ENCODE results near the gene PRRX2. TPM values are rescaled to one million over a fixed set of nuclear protein-coding genes. Genes with fewer than 3 reads are reported as not detected.

Gene PRRX2
- total and polyA plus RNA-seq, 9 of the 15 experiments (the other 6 are each of a cell fraction or from before 2014, with no cell fraction given) = 0.21 TPM; not detected in 8

DNA sequence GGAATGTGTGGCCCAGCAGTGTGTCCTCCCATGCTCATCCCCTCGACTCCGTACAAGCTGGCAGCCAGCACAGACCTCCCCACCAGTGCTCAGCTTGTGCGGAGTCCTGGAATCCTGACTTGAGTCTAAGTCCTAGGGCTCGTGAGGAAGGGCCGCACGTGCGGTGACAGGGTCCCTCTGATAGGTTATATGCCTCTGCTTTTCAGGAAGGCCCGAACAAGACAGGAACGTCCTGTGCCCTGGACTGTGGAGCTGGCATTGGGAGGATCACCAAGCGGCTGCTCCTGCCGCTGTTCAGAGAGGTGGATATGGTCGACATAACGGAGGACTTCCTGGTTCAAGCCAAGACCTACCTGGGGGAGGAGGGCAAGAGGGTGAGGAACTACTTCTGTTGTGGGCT lies 31.6 kb upstream of the PRRX2 start:
- ATAC-seq (no peak), FAIRE-seq (no peak), DNase-seq (ENCODE audit: extremely low read depth in 1 of 4, low spot score in 3 of 4) (no peak)
- H3K27ac ChIP-seq (ENCODE audit: extremely low read depth, low read depth, low read length) = no peak overlapping the region
- no peaks in the 10 kb centered on the region for H3K9me3 ChIP-seq (replicated peaks; ENCODE audit: control insufficient read depth, insufficient read depth, low read depth, low read length)
- peaks cover 48% of the 10 kb centered on the region for H4K20me1 ChIP-seq (replicated peaks; ENCODE audit: control insufficient read depth, insufficient read depth, low read length)
- peaks cover 94% of the 10 kb centered on the region; the same call in 2 of the 3 replicates for H3K36me3 ChIP-seq (ENCODE audit: control insufficient read depth, insufficient read depth, low read length)
- BruUV-seq (replicated peaks) = no TSS peak
- TF ChIP-seq POLR2AphosphoS5 (IDR thresholded peaks at IDR 0.05; ENCODE audit: control insufficient read depth, insufficient read depth, low read depth, low read length) = no peak
- no peak for TF ChIP-seq ZFP30 (CRISPR knock-in tag; IDR thresholded peaks at IDR 0.05; ENCODE audit: borderline replicate concordance)
- 0 out of 2 replicates have a peak, but pooled peaks have one; percentile 33 for TF ChIP-seq POLR2A (conservative IDR thresholded peaks at IDR 0.05)
- TF ChIP-seq, protein P1, sequence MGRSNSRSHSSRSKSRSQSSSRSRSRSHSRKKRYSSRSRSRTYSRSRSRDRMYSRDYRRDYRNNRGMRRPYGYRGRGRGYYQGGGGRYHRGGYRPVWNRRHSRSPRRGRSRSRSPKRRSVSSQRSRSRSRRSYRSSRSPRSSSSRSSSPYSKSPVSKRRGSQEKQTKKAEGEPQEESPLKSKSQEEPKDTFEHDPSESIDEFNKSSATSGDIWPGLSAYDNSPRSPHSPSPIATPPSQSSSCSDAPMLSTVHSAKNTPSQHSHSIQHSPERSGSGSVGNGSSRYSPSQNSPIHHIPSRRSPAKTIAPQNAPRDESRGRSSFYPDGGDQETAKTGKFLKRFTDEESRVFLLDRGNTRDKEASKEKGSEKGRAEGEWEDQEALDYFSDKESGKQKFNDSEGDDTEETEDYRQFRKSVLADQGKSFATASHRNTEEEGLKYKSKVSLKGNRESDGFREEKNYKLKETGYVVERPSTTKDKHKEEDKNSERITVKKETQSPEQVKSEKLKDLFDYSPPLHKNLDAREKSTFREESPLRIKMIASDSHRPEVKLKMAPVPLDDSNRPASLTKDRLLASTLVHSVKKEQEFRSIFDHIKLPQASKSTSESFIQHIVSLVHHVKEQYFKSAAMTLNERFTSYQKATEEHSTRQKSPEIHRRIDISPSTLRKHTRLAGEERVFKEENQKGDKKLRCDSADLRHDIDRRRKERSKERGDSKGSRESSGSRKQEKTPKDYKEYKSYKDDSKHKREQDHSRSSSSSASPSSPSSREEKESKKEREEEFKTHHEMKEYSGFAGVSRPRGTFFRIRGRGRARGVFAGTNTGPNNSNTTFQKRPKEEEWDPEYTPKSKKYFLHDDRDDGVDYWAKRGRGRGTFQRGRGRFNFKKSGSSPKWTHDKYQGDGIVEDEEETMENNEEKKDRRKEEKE (IDR thresholded peaks at IDR 0.05; ENCODE audit: borderline replicate concordance in 1 of 2, control insufficient read depth in 1 of 2, low read depth in 2 of 2, low read length in 1 of 2) = no peak
- no peak for TF ChIP-seq RNF219 (CRISPR knock-in tag; IDR thresholded peaks at IDR 0.05)
- TF ChIP-seq ZNF143 (CRISPR knock-in tag; IDR thresholded peaks at IDR 0.05) = no peak
- intact Hi-C loops (cut with micrococcal nuclease) (no loop called here), in situ Hi-C loops (cut with MboI) (no loop called here)
- no peaks in the 10 kb centered on the region for H3K9me1 ChIP-seq (ENCODE audit: control insufficient read depth, insufficient read depth, low read length)
- H2AFZ ChIP-seq (ENCODE audit: low read depth, low read length) = no peak overlapping the region
- peaks cover 8 to 31% of the 10 kb centered on the region in 2 experiments; a peak in 4 of 5 replicates for H3K4me1 ChIP-seq (replicated peaks in 1 of 2; ENCODE audit: control insufficient read depth in 2 of 2, insufficient read depth in 2 of 2, low read length in 2 of 2)
- no peak overlapping the region; a peak in 1 of 4 replicates for H3K9ac ChIP-seq (ENCODE audit: insufficient read depth in 1 of 2, low read depth in 2 of 2, low read length in 2 of 2)
- ChIA-PET POLR2A (interaction anchor here (0.5 to 1.0 kb wide), 2 partner anchors 27 to 138 kb away, joined by 3 read pairs; no protein-coding TSS in a partner anchor), CTCF (ENCODE audit: low intra/inter-chr PET ratio) (no interaction called here)
- H3K4me3 ChIP-seq = no peak overlapping the region
- no peak overlapping the region for H3K4me2 ChIP-seq (ENCODE audit: insufficient read depth, low read length)
- H3K79me2 ChIP-seq (ENCODE audit: control insufficient read depth, insufficient read depth, low read length) = peaks cover 45% of the 10 kb centered on the region
- no peaks in the 10 kb centered on the region for H3K27me3 ChIP-seq (ENCODE audit: control insufficient read depth in 2 of 2, insufficient read depth in 2 of 2, low read length in 2 of 2)
- WGBS (ENCODE audit: insufficient coverage, low coverage, missing lambda C conversion rate) = 91% methylated on average over 12 of the region's 13 CpGs

All from K562 (cell line).